Peyer's patch (tissue), 4 donors: ENCODE results near the gene YIPF3. TPM values are rescaled to one million over a fixed set of nuclear protein-coding genes. Genes with fewer than 3 reads are reported as not detected.

Source experiments
- DNase-seq, 3 donors: peaks; one replicate each; pipeline ENCODE4 v3.0.0-alpha.2; 2017 to 2019
- H3K27ac ChIP-seq, 4 donors: fragments of 200-600 bp; sonication (generic); one replicate each; pipeline ENCODE4 v1.5.1; 2016 to 2019
- H3K27me3 ChIP-seq, 2 donors: fragments of 200-600 bp; sonication (generic); one replicate each; pipeline ENCODE4 v1.5.1; 2019
- H3K36me3 ChIP-seq, 3 donors: fragments of 200-600 bp; sonication (generic); one replicate each; pipeline ENCODE4 v1.5.1; 2016 to 2019
- H3K4me1 ChIP-seq, 4 donors: fragments of 200-600 bp; sonication (generic); one replicate each; pipeline ENCODE4 v1.5.1; 2016 to 2019
- H3K4me3 ChIP-seq, 4 donors: fragments of 200-600 bp; sonication (generic); 1 replicate in 3 of 4; 2 replicates in 1 of 4; pipeline ENCODE4 v1.5.1; 2016 to 2019; ENCODE audit warnings: mild to moderate bottlenecking in 1 of 4
- H3K9me3 ChIP-seq, 4 donors: fragments of 200-600 bp; sonication (generic); one replicate each; pipeline ENCODE4 v1.5.1; 2016 to 2019; ENCODE audit warnings: mild to moderate bottlenecking in 1 of 4
- POLR2A ChIP-seq, 2 donors: fragments of 450-650 bp; IDR thresholded peaks; one replicate each; pipeline ENCODE4 v1.5.1; 2017; ENCODE audit warnings: antibody characterized with exemption in 2 of 2, mild to moderate bottlenecking in 2 of 2, moderate library complexity in 2 of 2
- total RNA-seq, 4 donors: library from RNA; depleted of rRNA; stranded (reverse); fragments of >200 nt; gene quantifications; one replicate each; pipeline ENCODE4 v1.1.0, GENCODE V29; 2016
- TF ChIP-seq, protein P1 (sequence below), 6 experiments: fragments of 450-650 bp in 4 of 6; fragments of 200-600 bp in 2 of 6; sonication (generic) in 1 of 6; IDR thresholded peaks; one replicate each; pipeline ENCODE4 v1.5.1; 2017 to 2019; ENCODE audit warnings: antibody characterized with exemption in 6 of 6, mild to moderate bottlenecking in 3 of 6, moderate library complexity in 1 of 6

The YIPF3 gene
- total RNA-seq, 4 donors from 2014 or later, result 78.3 to 165 (median 108) TPM

DNA sequence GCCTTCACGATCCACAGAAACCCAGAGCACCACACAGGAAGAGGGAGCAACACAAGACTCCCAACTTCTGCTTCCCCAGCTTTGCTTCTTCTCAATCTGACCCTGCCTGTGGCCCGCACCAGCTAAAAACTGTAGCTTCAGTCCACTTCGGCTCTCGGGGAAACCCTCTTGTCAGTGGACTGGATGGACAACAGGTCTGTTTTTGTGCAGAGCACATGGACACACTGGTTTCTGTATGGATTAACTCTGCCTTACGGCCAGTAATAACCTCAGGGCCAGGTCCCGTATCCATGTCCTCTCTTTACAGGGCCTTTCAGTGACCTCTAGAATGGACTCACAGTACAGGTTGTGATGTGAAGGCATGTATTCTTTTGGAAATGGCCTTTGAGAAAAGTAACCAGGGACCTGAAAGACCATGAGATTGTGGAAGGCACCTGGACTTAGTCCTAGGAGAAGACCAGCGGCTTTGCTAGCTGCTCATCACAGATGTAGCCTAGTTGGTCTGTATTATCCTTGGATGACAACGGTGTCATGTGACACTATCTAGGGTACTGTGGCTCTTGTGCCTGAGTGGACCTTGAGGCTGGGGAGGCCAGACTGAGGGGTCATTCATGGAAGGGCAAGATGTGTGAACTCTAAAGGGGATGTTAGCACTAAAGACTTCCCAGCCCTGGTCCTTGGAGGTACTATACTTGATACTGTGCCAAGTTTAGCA, 6.0 kb upstream of the YIPF3 start:
- TF ChIP-seq POLR2A (IDR thresholded peaks at IDR 0.05), result no peak
- TF ChIP-seq, protein P1, sequence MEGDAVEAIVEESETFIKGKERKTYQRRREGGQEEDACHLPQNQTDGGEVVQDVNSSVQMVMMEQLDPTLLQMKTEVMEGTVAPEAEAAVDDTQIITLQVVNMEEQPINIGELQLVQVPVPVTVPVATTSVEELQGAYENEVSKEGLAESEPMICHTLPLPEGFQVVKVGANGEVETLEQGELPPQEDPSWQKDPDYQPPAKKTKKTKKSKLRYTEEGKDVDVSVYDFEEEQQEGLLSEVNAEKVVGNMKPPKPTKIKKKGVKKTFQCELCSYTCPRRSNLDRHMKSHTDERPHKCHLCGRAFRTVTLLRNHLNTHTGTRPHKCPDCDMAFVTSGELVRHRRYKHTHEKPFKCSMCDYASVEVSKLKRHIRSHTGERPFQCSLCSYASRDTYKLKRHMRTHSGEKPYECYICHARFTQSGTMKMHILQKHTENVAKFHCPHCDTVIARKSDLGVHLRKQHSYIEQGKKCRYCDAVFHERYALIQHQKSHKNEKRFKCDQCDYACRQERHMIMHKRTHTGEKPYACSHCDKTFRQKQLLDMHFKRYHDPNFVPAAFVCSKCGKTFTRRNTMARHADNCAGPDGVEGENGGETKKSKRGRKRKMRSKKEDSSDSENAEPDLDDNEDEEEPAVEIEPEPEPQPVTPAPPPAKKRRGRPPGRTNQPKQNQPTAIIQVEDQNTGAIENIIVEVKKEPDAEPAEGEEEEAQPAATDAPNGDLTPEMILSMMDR (IDR thresholded peaks at IDR 0.05), result no peak
- DNase-seq, result no peak
- peaks cover 0 to 86% (median 0%) of the 10 kb centered on the region in 3 donors for H3K36me3 ChIP-seq

DNA sequence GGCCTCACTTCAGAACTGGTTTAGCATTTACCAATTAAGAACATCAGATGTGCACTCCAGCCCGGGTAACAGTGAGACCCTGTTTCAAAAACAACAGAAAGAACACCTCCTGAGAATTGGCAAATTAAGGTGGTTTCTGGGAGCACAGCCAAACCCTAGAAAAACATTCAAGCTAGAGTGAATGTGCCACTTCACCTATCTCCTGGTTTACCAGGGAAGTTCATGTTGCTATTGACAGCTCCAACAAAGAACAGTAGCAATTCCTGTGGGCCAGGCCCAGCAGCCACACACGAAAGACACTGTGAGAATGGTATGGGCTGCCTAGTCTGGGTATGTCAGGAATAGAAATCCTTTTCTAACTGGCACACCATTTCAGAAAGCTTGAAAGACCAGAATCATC, 5.1 kb upstream of the YIPF3 start:
- peaks cover 0 to 77% (median 0%) of the 10 kb centered on the region in 3 donors for H3K36me3 ChIP-seq
- no peaks in the 10 kb centered on the region for H3K9me3 ChIP-seq
- no peaks in the 10 kb centered on the region for H3K27me3 ChIP-seq
- no peak for DNase-seq
- TF ChIP-seq, protein P1 (IDR thresholded peaks at IDR 0.05), result no peak
- TF ChIP-seq POLR2A (IDR thresholded peaks at IDR 0.05), result no peak
- peaks cover 0 to 12% (median 6%) of the 10 kb centered on the region in 4 donors for H3K4me1 ChIP-seq
- H3K4me3 ChIP-seq, result no peak overlapping the region
- no peak overlapping the region for H3K27ac ChIP-seq

More for the DNA sequence above, 6.0 kb upstream of the YIPF3 start:
- peaks cover 0 to 12% (median 4%) of the 10 kb centered on the region in 4 donors for H3K4me1 ChIP-seq
- no peaks in the 10 kb centered on the region for H3K27me3 ChIP-seq
- H3K27ac ChIP-seq, result no peak overlapping the region
- H3K9me3 ChIP-seq, result no peaks in the 10 kb centered on the region
- H3K4me3 ChIP-seq, result no peak overlapping the region

DNA sequence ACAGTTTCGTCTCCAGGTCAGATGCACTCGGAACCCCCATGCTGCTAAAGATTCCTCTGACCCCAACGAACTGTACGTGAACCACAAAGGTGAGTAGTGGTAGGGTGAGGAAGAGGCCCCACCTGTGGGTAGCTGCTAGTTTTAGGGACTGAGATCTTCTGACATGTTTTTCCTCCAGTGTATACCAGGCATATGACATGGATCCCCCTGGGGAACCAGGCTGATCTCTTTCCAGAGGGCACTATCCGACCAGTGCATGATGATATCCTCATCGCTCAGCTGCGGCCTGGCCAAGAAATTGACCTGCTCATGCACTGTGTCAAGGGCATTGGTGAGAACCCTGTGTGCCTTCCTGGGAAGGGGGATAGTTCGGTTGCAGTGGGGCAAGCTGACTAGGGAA, 3.4 kb upstream of the YIPF3 start:
- TF ChIP-seq, protein P1 (IDR thresholded peaks at IDR 0.05), result no peak
- TF ChIP-seq POLR2A (IDR thresholded peaks at IDR 0.05), result no peak
- Histone ChIP-seq H3K27ac (no peak overlapping the region), H3K4me3 (no peak overlapping the region), H3K9me3 (no peaks in the 10 kb centered on the region), H3K27me3 (no peaks in the 10 kb centered on the region), H3K36me3 (peaks cover 0 to 62% (median 0%) of the 10 kb centered on the region in 3 donors), H3K4me1 (peaks cover 4 to 22% (median 13%) of the 10 kb centered on the region in 4 donors)
- DNase-seq, result no peak

DNA sequence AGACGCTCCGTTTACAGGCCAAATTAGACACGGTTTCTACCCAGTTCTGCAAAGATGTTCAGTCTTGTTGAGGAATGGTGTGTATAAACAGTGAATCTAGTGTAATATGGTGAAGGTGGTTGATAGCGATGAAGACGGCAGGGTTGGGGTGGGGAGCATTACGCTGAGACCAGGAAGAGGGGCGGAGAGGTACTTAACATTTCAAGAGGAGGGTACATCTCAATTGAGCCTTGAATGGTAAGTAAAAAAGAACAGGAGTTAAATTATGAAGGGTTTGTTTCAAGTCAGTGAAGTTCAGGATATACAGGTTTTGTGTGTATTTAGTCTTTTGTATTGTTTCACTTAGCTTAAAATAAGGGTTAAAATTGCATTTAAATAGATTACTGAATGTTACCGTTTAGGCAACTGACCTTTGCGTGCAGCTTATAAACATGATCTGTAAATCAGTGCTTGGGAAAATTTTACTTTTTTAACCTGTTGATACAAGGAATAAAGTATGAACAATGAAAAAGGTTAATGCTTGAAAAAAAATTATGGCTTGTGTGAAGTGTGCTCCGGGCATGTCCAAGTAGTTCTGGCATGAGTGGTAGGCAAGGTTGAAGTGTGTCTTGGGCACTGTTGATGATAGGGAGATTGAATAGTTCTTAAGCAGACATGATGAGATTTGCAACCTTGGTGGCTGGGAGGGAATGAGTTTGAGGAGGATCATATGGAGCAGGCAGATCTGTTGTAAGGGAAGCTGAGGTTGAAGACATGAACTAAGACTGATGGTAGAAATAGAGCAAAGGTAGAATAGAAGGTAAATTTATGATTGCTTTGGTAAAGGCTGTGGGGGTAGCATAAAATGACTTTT, 1.0 kb upstream of the YIPF3 start:
- no peak for TF ChIP-seq POLR2A (IDR thresholded peaks at IDR 0.05)
- TF ChIP-seq, protein P1 (IDR thresholded peaks at IDR 0.05), result no peak
- no peaks in the 10 kb centered on the region for H3K9me3 ChIP-seq
- peaks cover 0 to 62% (median 0%) of the 10 kb centered on the region in 3 donors for H3K36me3 ChIP-seq
- H3K27ac ChIP-seq, result peak overlapping the region; percentile 33 to 88 (median 78)
- no peaks in the 10 kb centered on the region for H3K27me3 ChIP-seq
- H3K4me1 ChIP-seq, result peaks cover 4 to 29% (median 14%) of the 10 kb centered on the region in 4 donors
- H3K4me3 ChIP-seq, result peak overlapping the region; percentile 62 to 87 (median 78)
- no peak for DNase-seq

DNA sequence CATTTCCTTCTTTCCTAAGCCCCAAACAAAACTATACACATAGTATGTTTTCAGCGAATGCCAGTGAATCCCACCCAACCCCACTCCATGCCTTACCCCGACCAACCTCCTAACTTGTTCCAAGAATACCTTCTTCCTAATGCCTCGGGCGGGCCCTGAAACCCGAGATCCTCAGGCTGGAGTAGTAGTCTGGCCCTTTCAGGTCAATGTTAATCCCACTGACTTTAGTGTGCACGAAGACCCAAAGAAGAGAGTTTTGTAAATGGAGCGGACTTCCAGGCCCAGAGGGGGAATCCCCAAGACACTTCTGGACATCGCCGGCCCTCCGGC, 394 bp downstream of the YIPF3 start:
- peak overlapping the region; percentile 72 to 88 (median 80) for H3K27ac ChIP-seq
- peaks cover 4 to 36% (median 14%) of the 10 kb centered on the region in 4 donors for H3K4me1 ChIP-seq
- peak overlapping the region; percentile 62 to 87 (median 78) for H3K4me3 ChIP-seq
- peaks cover 0 to 62% (median 0%) of the 10 kb centered on the region in 3 donors for H3K36me3 ChIP-seq
- no peaks in the 10 kb centered on the region for H3K27me3 ChIP-seq
- H3K9me3 ChIP-seq, result no peaks in the 10 kb centered on the region
- no peak for DNase-seq
- TF ChIP-seq, protein P1 (IDR thresholded peaks at IDR 0.05), result no peak
